Rectal smooth muscle tissue (tissue), 1 donor: Measurements from ENCODE around the gene MCEMP1.

Experiments used
- H3K27ac ChIP-seq: one replicate; pipeline ENCODE4 v1.7.0; 2013; ENCODE audit warnings: low read depth, low read length, inconsistent platforms
- H3K27me3 ChIP-seq: one replicate; pipeline ENCODE4 v1.7.0; 2013; ENCODE audit warnings: low read length; ENCODE audit not compliant: control insufficient read depth, insufficient read depth
- H3K36me3 ChIP-seq: one replicate; pipeline ENCODE4 v1.7.0; 2013; ENCODE audit warnings: low read length; ENCODE audit not compliant: control insufficient read depth, insufficient read depth
- H3K4me1 ChIP-seq: one replicate; pipeline ENCODE4 v1.7.0; 2013; ENCODE audit warnings: low read length; ENCODE audit not compliant: control insufficient read depth, insufficient read depth
- H3K4me3 ChIP-seq: one replicate; pipeline ENCODE4 v1.7.0; 2013; ENCODE audit warnings: low read length
- H3K9ac ChIP-seq: one replicate; pipeline ENCODE4 v1.7.0; 2013; ENCODE audit warnings: low read length

Gene MCEMP1

DNA sequence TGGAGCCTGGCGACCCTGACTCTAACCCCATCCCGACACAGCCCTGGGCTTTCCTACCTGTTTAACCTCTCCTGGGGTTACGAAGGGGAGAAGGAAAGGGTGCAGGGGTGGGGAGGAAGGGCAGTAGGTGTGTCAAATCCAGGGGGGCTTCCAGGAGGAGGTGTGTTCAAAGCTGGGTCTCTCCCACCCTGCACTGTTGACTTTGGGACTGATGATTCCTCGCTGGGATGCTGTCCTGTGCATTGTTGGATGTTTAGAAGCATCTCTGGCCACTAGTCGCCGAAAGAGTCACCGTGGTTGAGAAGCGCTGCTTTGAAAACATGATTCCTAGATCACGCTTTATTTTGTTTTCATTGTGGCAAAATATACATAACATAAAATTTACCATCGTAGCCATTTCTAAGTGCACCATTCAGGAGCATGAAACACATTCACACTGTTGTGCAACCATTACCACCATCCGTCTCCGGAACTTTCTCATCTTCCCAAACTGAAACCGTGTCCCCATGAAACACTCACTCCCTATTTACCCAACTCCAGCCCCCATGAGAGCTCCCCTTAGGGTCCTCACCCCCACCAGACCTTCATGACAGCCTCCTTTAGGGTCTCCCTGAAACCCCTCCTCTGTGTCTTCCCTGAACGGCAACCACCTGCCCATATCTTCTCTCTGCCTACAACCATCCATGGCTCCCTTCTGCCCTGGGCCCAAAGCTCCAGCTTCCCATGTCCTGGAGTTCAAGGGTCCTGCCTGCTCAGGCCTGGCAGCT, 29.5 kb downstream of the MCEMP1 start:
- no peak overlapping the region for H3K27ac ChIP-seq
- H3K36me3 ChIP-seq, result no peaks in the 10 kb centered on the region
- no peak overlapping the region for H3K4me3 ChIP-seq
- H3K9ac ChIP-seq, result no peak overlapping the region
- H3K27me3 ChIP-seq, result no peaks in the 10 kb centered on the region
- no peaks in the 10 kb centered on the region for H3K4me1 ChIP-seq

DNA sequence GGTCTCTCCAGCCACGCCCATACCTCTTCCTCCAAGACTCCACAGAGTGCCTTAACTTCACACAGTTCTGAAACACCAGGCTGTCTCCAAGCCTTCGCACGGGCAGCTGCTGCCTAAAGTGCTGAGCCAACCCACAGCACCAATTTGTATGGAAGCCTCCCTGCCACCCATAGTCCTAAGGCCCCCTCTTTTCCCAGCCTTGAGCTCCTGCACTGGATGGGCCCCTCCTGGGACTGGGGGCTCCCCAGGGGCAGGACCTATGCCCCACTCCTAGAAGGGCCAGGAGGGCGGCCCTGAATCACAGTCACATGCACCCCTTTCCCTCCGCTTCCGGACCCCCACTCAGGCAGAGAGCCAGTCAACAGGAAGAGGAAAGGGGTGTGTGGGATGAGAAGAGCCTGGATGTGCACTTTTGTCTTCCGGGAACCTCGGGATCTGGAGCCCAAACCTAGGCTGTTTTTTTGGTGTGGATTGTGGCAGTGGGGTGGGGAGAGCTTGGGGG, 30.1 kb downstream of the MCEMP1 start:
- no peaks in the 10 kb centered on the region for H3K4me1 ChIP-seq
- H3K36me3 ChIP-seq, result no peaks in the 10 kb centered on the region
- no peak overlapping the region for H3K9ac ChIP-seq
- H3K27me3 ChIP-seq, result no peaks in the 10 kb centered on the region
- H3K27ac ChIP-seq, result no peak overlapping the region
- no peak overlapping the region for H3K4me3 ChIP-seq

DNA sequence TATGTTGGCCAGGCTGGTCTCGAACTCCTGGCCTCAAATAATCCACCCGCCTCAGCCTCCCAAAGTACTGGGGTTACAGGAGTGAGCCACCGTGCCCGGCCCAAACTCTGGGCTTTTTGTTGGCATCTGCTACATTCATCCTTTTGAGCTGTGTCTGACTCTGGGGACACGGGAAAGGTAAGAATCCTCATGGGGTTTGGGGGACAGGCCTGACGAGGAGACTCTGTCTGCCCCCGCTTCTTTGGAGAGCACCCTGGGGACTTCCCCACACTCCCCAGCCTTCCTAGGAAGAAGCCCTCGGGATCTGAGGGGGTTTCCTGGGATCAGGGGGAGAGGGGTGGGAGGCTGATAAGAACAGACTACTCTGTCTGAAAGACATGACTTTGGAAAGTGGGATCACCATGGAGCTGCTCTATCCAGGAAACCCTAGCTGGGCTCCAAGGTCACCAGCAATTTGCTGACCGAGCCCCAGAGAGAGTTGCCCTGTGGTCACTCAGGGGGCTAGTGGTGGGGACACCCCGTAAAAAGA, 33.1 kb downstream of the MCEMP1 start:
- H3K27ac ChIP-seq, result no peak overlapping the region
- H3K4me3 ChIP-seq, result no peak overlapping the region
- no peak overlapping the region for H3K9ac ChIP-seq
- H3K4me1 ChIP-seq, result no peaks in the 10 kb centered on the region
- no peaks in the 10 kb centered on the region for H3K36me3 ChIP-seq
- no peaks in the 10 kb centered on the region for H3K27me3 ChIP-seq

DNA sequence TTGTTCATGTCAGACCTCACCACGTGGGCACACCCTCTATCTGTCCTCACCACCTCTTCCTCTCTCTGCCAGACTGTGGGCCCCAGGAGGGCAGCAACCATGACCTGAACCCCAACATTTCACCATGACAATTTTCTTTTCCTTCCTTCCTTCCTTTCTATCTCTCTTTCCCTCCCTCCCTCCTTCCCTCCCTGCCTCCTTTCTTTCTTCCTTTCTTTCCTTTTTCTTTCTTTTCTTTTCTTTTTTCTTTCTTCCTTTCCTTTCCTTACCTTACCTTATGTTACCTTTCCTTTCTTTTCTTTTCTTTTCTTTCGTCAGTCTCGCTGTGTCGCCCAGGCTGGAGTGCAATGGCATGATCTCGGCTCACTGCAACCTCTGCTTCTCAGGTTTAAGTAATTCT, 33.7 kb downstream of the MCEMP1 start:
- Histone ChIP-seq H3K4me1 (no peaks in the 10 kb centered on the region), H3K9ac (no peak overlapping the region), H3K27me3 (no peaks in the 10 kb centered on the region), H3K36me3 (no peaks in the 10 kb centered on the region), H3K4me3 (no peak overlapping the region), H3K27ac (no peak overlapping the region)

DNA sequence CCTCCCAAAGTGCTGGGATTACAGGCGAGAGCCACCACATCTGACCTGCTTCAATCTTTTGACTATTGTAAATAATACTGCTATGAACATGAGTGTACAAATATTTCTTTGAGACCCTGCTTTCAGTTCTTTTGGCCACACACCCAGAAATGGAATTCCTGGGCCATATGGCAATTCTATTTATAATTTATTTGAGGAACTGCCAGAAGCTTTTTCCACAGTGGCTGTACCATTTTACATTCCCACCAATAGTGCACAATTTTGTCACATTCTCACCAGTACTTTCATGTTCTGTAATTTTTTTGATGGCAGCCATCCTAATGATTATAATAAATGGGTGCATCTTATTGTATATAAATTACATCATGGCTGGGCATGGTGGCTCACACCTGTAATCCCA, 38.8 kb downstream of the MCEMP1 start:
- H3K27me3 ChIP-seq, result no peaks in the 10 kb centered on the region

DNA sequence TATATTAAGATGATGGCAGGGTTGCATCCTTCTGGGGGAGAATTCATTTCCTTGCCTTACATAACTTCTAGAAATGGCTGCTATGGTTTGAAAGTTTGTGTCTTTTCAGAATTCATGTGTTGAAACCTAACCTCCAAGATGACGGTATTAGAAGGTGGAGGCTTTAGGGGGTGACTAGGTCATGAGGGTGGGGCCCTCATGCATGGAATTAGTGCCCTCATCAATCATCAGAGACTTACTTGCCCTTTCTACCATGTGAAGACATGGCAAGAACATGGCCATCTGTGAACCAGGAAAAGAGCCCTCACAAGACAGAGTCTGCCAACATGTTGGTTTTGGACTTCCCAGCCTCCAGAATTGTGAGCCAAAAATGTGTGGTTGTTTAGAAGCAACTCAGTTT, 39.9 kb downstream of the MCEMP1 start:
- Histone ChIP-seq H3K27ac (no peak overlapping the region), H3K4me3 (no peak overlapping the region), H3K4me1 (no peaks in the 10 kb centered on the region), H3K36me3 (no peaks in the 10 kb centered on the region), H3K27me3 (no peaks in the 10 kb centered on the region), H3K9ac (no peak overlapping the region)

More for the DNA sequence above, 38.8 kb downstream of the MCEMP1 start:
- Histone ChIP-seq H3K36me3 (no peaks in the 10 kb centered on the region), H3K9ac (no peak overlapping the region), H3K27ac (no peak overlapping the region), H3K4me3 (no peak overlapping the region), H3K4me1 (no peaks in the 10 kb centered on the region)

DNA sequence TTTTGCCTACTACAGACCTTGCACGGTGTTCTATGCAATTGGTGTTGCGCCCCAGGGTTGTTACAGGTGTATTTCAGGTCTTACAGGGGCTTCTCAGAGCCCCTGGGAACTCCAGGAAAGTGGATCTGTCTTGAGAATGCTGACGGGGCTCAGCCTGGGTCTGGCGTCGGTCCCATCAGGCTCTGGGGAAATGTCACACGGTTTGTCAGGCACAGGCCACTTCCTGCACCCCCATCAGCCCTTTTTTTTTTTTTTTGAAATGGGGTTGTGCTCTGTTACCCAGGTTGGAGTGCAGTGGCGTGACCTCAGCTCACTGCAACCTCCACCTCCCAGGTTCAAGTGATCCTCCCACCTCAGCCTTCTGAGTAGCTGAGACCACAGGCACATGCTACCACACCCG, 41.8 kb downstream of the MCEMP1 start:
- H3K9ac ChIP-seq, result no peak overlapping the region
- no peaks in the 10 kb centered on the region for H3K36me3 ChIP-seq
- H3K27ac ChIP-seq, result no peak overlapping the region
- no peaks in the 10 kb centered on the region for H3K27me3 ChIP-seq
- no peak overlapping the region for H3K4me3 ChIP-seq
- H3K4me1 ChIP-seq, result no peaks in the 10 kb centered on the region

DNA sequence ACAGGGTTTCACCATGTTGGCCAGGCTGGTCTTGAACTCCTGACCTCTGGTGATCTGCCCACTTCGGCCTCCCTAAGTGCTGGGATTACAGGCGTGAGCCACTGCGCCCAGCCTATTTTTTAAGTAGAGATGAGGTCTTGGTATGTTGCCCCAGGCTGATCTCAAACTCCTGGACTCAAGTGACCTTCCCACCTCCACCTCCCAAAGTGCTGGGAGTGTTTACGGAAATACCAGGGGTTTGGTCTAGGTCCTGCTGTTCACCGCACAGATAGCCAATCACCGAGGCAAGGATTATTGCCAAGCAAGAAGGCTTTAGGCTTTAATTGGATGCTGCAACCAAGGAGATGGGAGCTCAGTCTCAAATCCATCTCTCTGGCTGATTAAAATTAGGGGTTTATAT, 43.5 kb downstream of the MCEMP1 start:
- Histone ChIP-seq H3K27ac (no peak overlapping the region), H3K4me3 (no peak overlapping the region), H3K27me3 (no peaks in the 10 kb centered on the region), H3K9ac (no peak overlapping the region), H3K36me3 (no peaks in the 10 kb centered on the region), H3K4me1 (no peaks in the 10 kb centered on the region)

DNA sequence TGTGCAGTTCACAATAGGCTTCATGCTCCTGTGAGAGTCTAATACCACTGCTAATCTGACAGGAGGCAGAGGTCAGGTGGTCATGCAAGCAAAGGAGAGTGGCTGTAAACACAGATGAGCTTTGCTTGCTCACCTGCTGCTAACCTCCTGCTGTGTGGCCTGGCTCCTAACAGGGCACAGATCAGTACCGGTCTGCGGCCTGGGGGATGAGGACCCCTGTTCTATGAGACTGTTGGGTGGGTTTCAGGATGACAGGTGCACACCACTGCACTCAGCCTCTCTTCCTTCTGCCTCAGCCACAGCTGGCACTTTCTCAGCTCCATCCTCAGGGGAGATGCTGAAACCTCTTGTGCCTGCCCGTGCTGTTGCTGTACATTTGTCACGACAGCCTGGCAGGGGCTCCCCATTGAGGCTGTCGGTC, 45.4 kb downstream of the MCEMP1 start:
- Histone ChIP-seq H3K27ac (no peak overlapping the region), H3K27me3 (no peaks in the 10 kb centered on the region)

DNA sequence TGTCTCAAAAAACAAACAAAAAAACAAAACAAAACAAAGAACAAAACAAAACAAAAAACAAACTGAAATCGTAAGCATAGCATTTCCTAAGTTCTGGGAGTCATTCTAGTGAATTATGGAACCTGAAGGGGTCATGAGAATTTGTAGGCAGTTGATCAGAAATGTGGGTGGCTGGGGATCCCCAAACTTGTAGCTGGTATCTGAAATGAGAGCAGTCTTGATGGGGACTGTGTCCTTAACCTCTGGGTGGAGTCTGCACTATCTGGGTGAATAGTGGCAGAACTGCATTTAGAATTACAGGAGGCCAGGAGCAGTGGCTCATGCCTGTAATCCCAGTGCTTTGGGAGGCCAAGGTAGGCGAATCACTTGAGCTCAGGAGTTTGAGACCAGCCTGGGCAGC, 48.9 kb downstream of the MCEMP1 start:
- no peaks in the 10 kb centered on the region for H3K36me3 ChIP-seq
- no peaks in the 10 kb centered on the region for H3K4me1 ChIP-seq
- H3K4me3 ChIP-seq, result no peak overlapping the region
- H3K9ac ChIP-seq, result no peak overlapping the region
- peaks cover 9% of the 10 kb centered on the region for H3K27me3 ChIP-seq
- H3K27ac ChIP-seq, result no peak overlapping the region

More for the DNA sequence above, 45.4 kb downstream of the MCEMP1 start:
- H3K4me3 ChIP-seq, result no peak overlapping the region
- no peak overlapping the region for H3K9ac ChIP-seq
- no peaks in the 10 kb centered on the region for H3K36me3 ChIP-seq
- no peaks in the 10 kb centered on the region for H3K4me1 ChIP-seq

DNA sequence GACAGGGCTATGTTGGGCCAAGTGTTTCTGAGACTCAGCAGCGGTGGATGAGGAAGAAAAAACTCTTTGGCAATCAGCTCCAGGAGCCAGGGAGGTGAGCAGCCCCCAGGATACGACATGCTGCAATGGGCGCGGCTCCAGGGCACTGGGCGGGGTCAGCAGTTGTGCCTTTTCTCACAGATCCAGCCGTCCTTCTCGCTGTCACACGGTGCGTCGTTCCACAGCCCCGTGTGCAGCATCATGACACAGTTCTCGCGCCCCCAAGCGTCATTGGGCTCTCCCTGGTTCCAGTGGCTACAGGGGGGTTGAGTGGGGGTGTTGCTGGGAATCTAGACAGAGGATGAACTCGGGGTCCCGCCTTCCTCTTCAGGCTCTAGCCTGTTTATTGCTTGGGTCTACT, 52.3 kb downstream of the MCEMP1 start:
- H3K9ac ChIP-seq, result no peak overlapping the region
- H3K27me3 ChIP-seq, result peaks cover 16% of the 10 kb centered on the region
- no peak overlapping the region for H3K4me3 ChIP-seq
- no peaks in the 10 kb centered on the region for H3K4me1 ChIP-seq
- no peak overlapping the region for H3K27ac ChIP-seq
- H3K36me3 ChIP-seq, result no peaks in the 10 kb centered on the region
